Dendritic cell treated with granulocyte-macrophage colony-stimulating factor and Interleukin-4, amounts not matched to agents 40 ng/mL and 50 ng/mL, for 4 days (primary cell): ENCODE results near the gene NCSTN.

Experiments
- H3K27ac Mint-ChIP-seq: one replicate; pipeline ENCODE4 v1.8.0; 2022; ENCODE audit warnings: mild to moderate bottlenecking, mixed read lengths
- H3K27me3 Mint-ChIP-seq: one replicate; pipeline ENCODE4 v1.8.0; 2022; ENCODE audit warnings: mild to moderate bottlenecking, mixed read lengths
- H3K36me3 Mint-ChIP-seq: one replicate; pipeline ENCODE4 v1.8.0; 2022; ENCODE audit warnings: low read depth, mixed read lengths
- H3K4me1 Mint-ChIP-seq: one replicate; pipeline ENCODE4 v1.8.0; 2022; ENCODE audit warnings: low read depth, mixed read lengths
- H3K4me3 Mint-ChIP-seq: one replicate; pipeline ENCODE4 v1.8.0; 2022; ENCODE audit warnings: mild to moderate bottlenecking, moderate library complexity, mixed read lengths
- H3K9me3 Mint-ChIP-seq: one replicate; pipeline ENCODE4 v1.8.0; 2022; ENCODE audit warnings: mixed read lengths
- intact Hi-C: fragments of 100-400 bp; cut with micrococcal nuclease; formaldehyde crosslinking; loops from one replicate; pipeline ENCODE4 v1.15.0; 2022

Gene NCSTN

GRCh38 chr1:160332516-160332915, 10.7 kb upstream of the NCSTN start:
- H3K27me3 Mint-ChIP-seq: no peaks in the 10 kb centered on the region
- H3K4me1 Mint-ChIP-seq: peaks cover 30% of the 10 kb centered on the region
- H3K9me3 Mint-ChIP-seq: no peaks in the 10 kb centered on the region
- H3K27ac Mint-ChIP-seq: no peak overlapping the region
- intact Hi-C loops: loop anchor here (5.0 kb wide), 1 partner anchor 35 kb away; no protein-coding TSS in a partner anchor
- peaks cover 96% of the 10 kb centered on the region for H3K36me3 Mint-ChIP-seq
- no peak overlapping the region for H3K4me3 Mint-ChIP-seq

GRCh38 chr1:160338580-160338979, 4.6 kb upstream of the NCSTN start:
- intact Hi-C loops: no loop called here

GRCh38 chr1:160340146-160340545, 3.0 kb upstream of the NCSTN start:
- no peak overlapping the region for H3K4me3 Mint-ChIP-seq
- peaks cover 54% of the 10 kb centered on the region for H3K4me1 Mint-ChIP-seq
- intact Hi-C loops: no loop called here
- H3K27me3 Mint-ChIP-seq: no peaks in the 10 kb centered on the region
- H3K36me3 Mint-ChIP-seq: peaks cover 76% of the 10 kb centered on the region
- peak overlapping the region; percentile 56 for H3K27ac Mint-ChIP-seq
- H3K9me3 Mint-ChIP-seq: no peaks in the 10 kb centered on the region

More at GRCh38 chr1:160338580-160338979, 4.6 kb upstream of the NCSTN start:
- Mint-ChIP-seq H3K27me3 (no peaks in the 10 kb centered on the region), H3K36me3 (peaks cover 76% of the 10 kb centered on the region), H3K9me3 (no peaks in the 10 kb centered on the region), H3K4me3 (no peak overlapping the region), H3K4me1 (peaks cover 44% of the 10 kb centered on the region), H3K27ac (peak overlapping the region; percentile 56)

- Mint-ChIP-seq H3K9me3 (no peaks in the 10 kb centered on the region), H3K27me3 (no peaks in the 10 kb centered on the region), H3K4me1 (peaks cover 57% of the 10 kb centered on the region), H3K27ac (peak overlapping the region; percentile 58), H3K4me3 (peak overlapping the region; percentile 37), H3K36me3 (peaks cover 76% of the 10 kb centered on the region)
- intact Hi-C loops: no loop called here
Observed at GRCh38 chr1:160340866-160341265, 2.3 kb upstream of the NCSTN start.

GRCh38 chr1:160342526-160342925, 657 bp upstream of the NCSTN start:
- peak overlapping the region; percentile 94 for H3K27ac Mint-ChIP-seq
- H3K9me3 Mint-ChIP-seq: no peaks in the 10 kb centered on the region
- no peaks in the 10 kb centered on the region for H3K27me3 Mint-ChIP-seq
- H3K4me1 Mint-ChIP-seq: peaks cover 65% of the 10 kb centered on the region
- intact Hi-C loops: no loop called here
- peak overlapping the region; percentile 97 for H3K4me3 Mint-ChIP-seq
- H3K36me3 Mint-ChIP-seq: peaks cover 65% of the 10 kb centered on the region

GRCh38 chr1:160344241-160344640, 1.1 kb downstream of the NCSTN start:
- H3K4me3 Mint-ChIP-seq: peak overlapping the region; percentile 97
- no peaks in the 10 kb centered on the region for H3K9me3 Mint-ChIP-seq
- peak overlapping the region; percentile 94 for H3K27ac Mint-ChIP-seq
- H3K27me3 Mint-ChIP-seq: no peaks in the 10 kb centered on the region
- intact Hi-C loops: no loop called here
- H3K4me1 Mint-ChIP-seq: peaks cover 65% of the 10 kb centered on the region
- H3K36me3 Mint-ChIP-seq: peaks cover 65% of the 10 kb centered on the region

GRCh38 chr1:160344936-160345335, 1.8 kb downstream of the NCSTN start:
- Mint-ChIP-seq H3K27me3 (no peaks in the 10 kb centered on the region), H3K4me3 (no peak overlapping the region), H3K27ac (peak overlapping the region; percentile 94), H3K36me3 (peaks cover 65% of the 10 kb centered on the region), H3K4me1 (peaks cover 58% of the 10 kb centered on the region), H3K9me3 (no peaks in the 10 kb centered on the region)
- intact Hi-C loops: no loop called here

GRCh38 chr1:160346463-160346862, 3.3 kb downstream of the NCSTN start:
- peak overlapping the region; percentile 94 for H3K27ac Mint-ChIP-seq
- H3K4me3 Mint-ChIP-seq: peak overlapping the region; percentile 32

GRCh38 chr1:160346958-160347357, 3.8 kb downstream of the NCSTN start:
- peaks cover 84% of the 10 kb centered on the region for H3K36me3 Mint-ChIP-seq
- H3K4me3 Mint-ChIP-seq: peak overlapping the region; percentile 32
- H3K27me3 Mint-ChIP-seq: no peaks in the 10 kb centered on the region
- H3K27ac Mint-ChIP-seq: peak overlapping the region; percentile 94
- H3K9me3 Mint-ChIP-seq: no peaks in the 10 kb centered on the region
- peaks cover 45% of the 10 kb centered on the region for H3K4me1 Mint-ChIP-seq
- intact Hi-C loops: loop anchor here (2.0 kb wide), 1 partner anchor 28 kb away; no protein-coding TSS in a partner anchor

More at GRCh38 chr1:160346463-160346862, 3.3 kb downstream of the NCSTN start:
- no peaks in the 10 kb centered on the region for H3K9me3 Mint-ChIP-seq
- peaks cover 79% of the 10 kb centered on the region for H3K36me3 Mint-ChIP-seq
- H3K27me3 Mint-ChIP-seq: no peaks in the 10 kb centered on the region
- H3K4me1 Mint-ChIP-seq: peaks cover 45% of the 10 kb centered on the region
- intact Hi-C loops: loop anchor here (2.0 kb wide), 1 partner anchor 28 kb away; no protein-coding TSS in a partner anchor

- H3K4me3 Mint-ChIP-seq: no peak overlapping the region
- peaks cover 96% of the 10 kb centered on the region for H3K36me3 Mint-ChIP-seq
- no peak overlapping the region for H3K27ac Mint-ChIP-seq
- H3K27me3 Mint-ChIP-seq: no peaks in the 10 kb centered on the region
- intact Hi-C loops: no loop called here
- H3K9me3 Mint-ChIP-seq: no peaks in the 10 kb centered on the region
- peaks cover 36% of the 10 kb centered on the region for H3K4me1 Mint-ChIP-seq
Observed at GRCh38 chr1:160351629-160352028, 8.4 kb downstream of the NCSTN start.

- Mint-ChIP-seq H3K4me3 (no peak overlapping the region), H3K36me3 (peaks cover 100% of the 10 kb centered on the region), H3K9me3 (no peaks in the 10 kb centered on the region)
Observed at GRCh38 chr1:160352555-160352954, 9.4 kb downstream of the NCSTN start.

GRCh38 chr1:160353223-160353622, 10.0 kb downstream of the NCSTN start:
- intact Hi-C loops: no loop called here
- H3K4me1 Mint-ChIP-seq: peaks cover 27% of the 10 kb centered on the region
- H3K9me3 Mint-ChIP-seq: no peaks in the 10 kb centered on the region
- H3K4me3 Mint-ChIP-seq: no peak overlapping the region
- no peak overlapping the region for H3K27ac Mint-ChIP-seq
- peaks cover 100% of the 10 kb centered on the region for H3K36me3 Mint-ChIP-seq
- H3K27me3 Mint-ChIP-seq: no peaks in the 10 kb centered on the region

More at GRCh38 chr1:160352555-160352954, 9.4 kb downstream of the NCSTN start:
- H3K4me1 Mint-ChIP-seq: peaks cover 29% of the 10 kb centered on the region
- intact Hi-C loops: no loop called here
- no peak overlapping the region for H3K27ac Mint-ChIP-seq
- H3K27me3 Mint-ChIP-seq: no peaks in the 10 kb centered on the region

- H3K4me3 Mint-ChIP-seq: no peak overlapping the region
- H3K36me3 Mint-ChIP-seq: peaks cover 100% of the 10 kb centered on the region
- no peaks in the 10 kb centered on the region for H3K9me3 Mint-ChIP-seq
- intact Hi-C loops: loop anchor here (2.0 kb wide), 1 partner anchor 22 kb away; no protein-coding TSS in a partner anchor
- H3K27me3 Mint-ChIP-seq: no peaks in the 10 kb centered on the region
- peaks cover 24% of the 10 kb centered on the region for H3K4me1 Mint-ChIP-seq
- no peak overlapping the region for H3K27ac Mint-ChIP-seq
Observed at GRCh38 chr1:160354388-160354985, 11.3 kb downstream of the NCSTN start.

GRCh38 chr1:160357286-160358002, 14.3 kb downstream of the NCSTN start:
- Mint-ChIP-seq H3K9me3 (no peaks in the 10 kb centered on the region), H3K4me3 (no peak overlapping the region), H3K36me3 (peaks cover 90% of the 10 kb centered on the region), H3K27me3 (no peaks in the 10 kb centered on the region), H3K27ac (no peak overlapping the region), H3K4me1 (peaks cover 48% of the 10 kb centered on the region)
- intact Hi-C loops: no loop called here
